Measurements from ENCODE around the gene GCH1.

Gene GCH1

DNA sequence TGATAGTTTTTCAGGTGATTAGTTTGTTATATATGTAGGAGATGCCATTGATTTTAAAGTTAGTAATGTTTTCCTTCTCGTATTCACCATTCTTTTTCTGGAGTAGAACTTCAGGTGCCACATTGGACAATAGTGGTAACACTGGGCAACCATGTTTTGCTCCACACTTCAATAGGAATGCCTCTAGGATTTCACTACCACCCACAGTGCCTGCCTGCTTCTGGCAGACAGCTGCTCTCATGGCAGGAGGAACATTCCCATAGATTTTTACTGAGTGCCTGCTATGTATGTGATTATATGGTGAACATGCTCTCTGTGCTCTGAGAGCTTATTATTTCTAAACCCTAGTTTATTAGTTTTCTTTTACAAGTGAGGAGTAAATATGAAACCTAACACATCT is 53.7 kb downstream of the GCH1 start:
- no peak for DNase-seq
- Histone ChIP-seq H3K4me1 (ENCODE audit: control insufficient read depth, insufficient read depth, low read length, poor library complexity, severe bottlenecking) (no peaks in the 10 kb centered on the region), H3K27ac (ENCODE audit: insufficient read depth, low read length, poor library complexity, severe bottlenecking) (no peak overlapping the region), H3K36me3 (ENCODE audit: control insufficient read depth, insufficient read depth, low read length) (peaks cover 10% of the 10 kb centered on the region), H3K9me3 (ENCODE audit: control insufficient read depth, low read length) (no peaks in the 10 kb centered on the region), H3K4me3 (ENCODE audit: insufficient read depth, low read depth, low read length, poor library complexity, severe bottlenecking) (no peak overlapping the region), H3K27me3 (replicated peaks; ENCODE audit: control insufficient read depth, insufficient read depth, low read length, poor library complexity, severe bottlenecking) (no peaks in the 10 kb centered on the region)

GRCh38 chr14:54845641-54846040 is 57.0 kb downstream of the GCH1 start:
- DNase-seq, result no peak
- H3K4me3 ChIP-seq (ENCODE audit: insufficient read depth, low read depth, low read length, poor library complexity, severe bottlenecking), result no peak overlapping the region
- no peak overlapping the region for H3K27ac ChIP-seq (ENCODE audit: insufficient read depth, low read length, poor library complexity, severe bottlenecking)
- no peaks in the 10 kb centered on the region for H3K4me1 ChIP-seq (ENCODE audit: control insufficient read depth, insufficient read depth, low read length, poor library complexity, severe bottlenecking)
- no peaks in the 10 kb centered on the region for H3K9me3 ChIP-seq (ENCODE audit: control insufficient read depth, low read length)
- no peaks in the 10 kb centered on the region for H3K27me3 ChIP-seq (replicated peaks; ENCODE audit: control insufficient read depth, insufficient read depth, low read length, poor library complexity, severe bottlenecking)
- H3K36me3 ChIP-seq (ENCODE audit: control insufficient read depth, insufficient read depth, low read length), result peaks cover 30% of the 10 kb centered on the region

DNA sequence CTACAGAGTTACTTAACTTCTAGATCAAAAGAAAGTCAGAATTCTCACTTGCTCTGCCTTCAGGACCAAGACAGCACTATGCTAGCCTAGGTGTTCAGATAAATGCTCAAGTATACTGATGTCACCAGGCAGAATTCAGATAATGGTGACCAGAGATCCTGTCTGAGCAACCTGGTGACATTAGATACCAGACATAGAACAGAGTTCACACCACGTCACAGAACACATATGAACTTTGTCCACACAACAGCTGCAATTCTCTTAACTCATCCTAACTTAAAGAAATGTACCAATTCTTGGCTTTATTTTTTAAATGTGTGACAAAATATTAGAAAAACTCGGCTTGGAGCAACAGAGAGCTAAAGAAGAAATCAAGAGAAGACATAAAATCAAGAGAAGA is 58.1 kb downstream of the GCH1 start:
- Histone ChIP-seq H3K4me1 (ENCODE audit: control insufficient read depth, insufficient read depth, low read length, poor library complexity, severe bottlenecking) (no peaks in the 10 kb centered on the region), H3K9me3 (ENCODE audit: control insufficient read depth, low read length) (no peaks in the 10 kb centered on the region), H3K27me3 (replicated peaks; ENCODE audit: control insufficient read depth, insufficient read depth, low read length, poor library complexity, severe bottlenecking) (no peaks in the 10 kb centered on the region), H3K4me3 (ENCODE audit: insufficient read depth, low read depth, low read length, poor library complexity, severe bottlenecking) (no peak overlapping the region), H3K27ac (ENCODE audit: insufficient read depth, low read length, poor library complexity, severe bottlenecking) (no peak overlapping the region), H3K36me3 (ENCODE audit: control insufficient read depth, insufficient read depth, low read length) (peaks cover 30% of the 10 kb centered on the region)
- DNase-seq, result no peak

DNA sequence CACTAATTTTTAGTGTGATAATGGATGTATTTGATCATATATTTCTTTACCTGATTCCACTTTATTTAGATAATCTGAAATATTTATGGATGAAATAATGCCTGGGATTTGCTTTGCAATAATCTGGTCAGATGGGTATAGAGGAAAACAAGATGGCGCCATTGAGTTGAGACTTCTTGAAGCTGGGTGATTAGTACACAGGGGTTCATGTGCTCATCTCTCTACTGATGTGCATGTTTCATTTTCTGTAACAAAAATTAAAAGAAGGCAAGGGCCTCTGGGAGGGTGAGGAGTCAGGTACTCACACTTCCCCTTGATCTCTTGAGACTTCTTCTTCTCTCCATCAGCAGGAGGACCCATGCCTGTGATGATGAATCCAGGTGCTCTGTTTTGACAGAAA is 61.8 kb downstream of the GCH1 start:
- Histone ChIP-seq H3K4me1 (ENCODE audit: control insufficient read depth, insufficient read depth, low read length, poor library complexity, severe bottlenecking) (no peaks in the 10 kb centered on the region), H3K27ac (ENCODE audit: insufficient read depth, low read length, poor library complexity, severe bottlenecking) (no peak overlapping the region), H3K27me3 (replicated peaks; ENCODE audit: control insufficient read depth, insufficient read depth, low read length, poor library complexity, severe bottlenecking) (no peaks in the 10 kb centered on the region), H3K4me3 (ENCODE audit: insufficient read depth, low read depth, low read length, poor library complexity, severe bottlenecking) (no peak overlapping the region), H3K9me3 (ENCODE audit: control insufficient read depth, low read length) (no peaks in the 10 kb centered on the region), H3K36me3 (ENCODE audit: control insufficient read depth, insufficient read depth, low read length) (peaks cover 29% of the 10 kb centered on the region)
- no peak for DNase-seq

DNA sequence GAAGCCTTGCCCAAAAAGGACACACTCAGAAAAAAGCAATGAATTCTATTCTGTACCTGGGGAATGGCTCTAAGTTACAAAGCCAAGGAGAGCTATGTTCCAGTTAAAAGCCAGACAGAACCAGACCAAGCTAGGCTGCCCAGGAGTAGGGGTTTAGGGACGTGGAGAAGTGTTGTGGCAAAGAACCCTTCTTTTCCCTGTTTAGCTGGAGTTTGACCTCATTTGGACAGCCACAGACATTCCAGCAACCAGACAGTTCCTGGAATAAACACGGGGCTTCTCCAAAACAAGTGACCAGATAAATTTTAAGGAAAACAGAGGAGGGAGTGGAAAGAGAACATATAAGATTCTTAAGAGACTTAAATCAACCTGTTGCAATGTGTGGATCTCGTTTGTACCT is 62.3 kb downstream of the GCH1 start:
- Histone ChIP-seq H3K27ac (ENCODE audit: insufficient read depth, low read length, poor library complexity, severe bottlenecking) (no peak overlapping the region), H3K4me3 (ENCODE audit: insufficient read depth, low read depth, low read length, poor library complexity, severe bottlenecking) (no peak overlapping the region), H3K36me3 (ENCODE audit: control insufficient read depth, insufficient read depth, low read length) (peaks cover 24% of the 10 kb centered on the region), H3K9me3 (ENCODE audit: control insufficient read depth, low read length) (no peaks in the 10 kb centered on the region), H3K27me3 (replicated peaks; ENCODE audit: control insufficient read depth, insufficient read depth, low read length, poor library complexity, severe bottlenecking) (no peaks in the 10 kb centered on the region), H3K4me1 (ENCODE audit: control insufficient read depth, insufficient read depth, low read length, poor library complexity, severe bottlenecking) (no peaks in the 10 kb centered on the region)
- no peak for DNase-seq

DNA sequence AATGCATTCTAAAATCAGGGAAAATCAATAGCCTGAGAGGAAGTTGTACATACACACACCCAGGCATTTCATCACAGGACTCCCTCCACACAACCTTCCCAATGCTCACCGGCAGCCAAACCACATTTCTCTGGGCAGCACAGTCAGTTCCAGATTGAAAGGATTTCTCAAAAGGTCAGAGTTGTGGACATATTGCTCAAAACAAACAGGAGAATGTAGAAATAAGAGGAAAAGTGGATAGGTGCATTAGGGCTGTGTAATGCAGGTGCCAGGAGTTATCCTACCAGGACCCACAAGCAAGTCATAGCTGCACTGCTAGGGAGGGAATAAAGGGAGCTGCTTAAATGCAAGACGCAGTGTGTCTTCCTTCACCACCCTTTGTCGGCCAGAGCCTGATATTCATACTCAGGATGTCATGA is 62.9 kb downstream of the GCH1 start:
- H3K27me3 ChIP-seq (replicated peaks; ENCODE audit: control insufficient read depth, insufficient read depth, low read length, poor library complexity, severe bottlenecking), result no peaks in the 10 kb centered on the region
- no peak for DNase-seq
- no peaks in the 10 kb centered on the region for H3K9me3 ChIP-seq (ENCODE audit: control insufficient read depth, low read length)
- no peaks in the 10 kb centered on the region for H3K4me1 ChIP-seq (ENCODE audit: control insufficient read depth, insufficient read depth, low read length, poor library complexity, severe bottlenecking)
- no peak overlapping the region for H3K27ac ChIP-seq (ENCODE audit: insufficient read depth, low read length, poor library complexity, severe bottlenecking)
- H3K36me3 ChIP-seq (ENCODE audit: control insufficient read depth, insufficient read depth, low read length), result peaks cover 20% of the 10 kb centered on the region
- no peak overlapping the region for H3K4me3 ChIP-seq (ENCODE audit: insufficient read depth, low read depth, low read length, poor library complexity, severe bottlenecking)

GRCh38 chr14:54838931-54839512 is 63.6 kb downstream of the GCH1 start:
- H3K4me3 ChIP-seq (ENCODE audit: insufficient read depth, low read depth, low read length, poor library complexity, severe bottlenecking), result no peak overlapping the region
- H3K9me3 ChIP-seq (ENCODE audit: control insufficient read depth, low read length), result no peaks in the 10 kb centered on the region
- no peaks in the 10 kb centered on the region for H3K27me3 ChIP-seq (replicated peaks; ENCODE audit: control insufficient read depth, insufficient read depth, low read length, poor library complexity, severe bottlenecking)
- DNase-seq, result no peak
- H3K36me3 ChIP-seq (ENCODE audit: control insufficient read depth, insufficient read depth, low read length), result peaks cover 20% of the 10 kb centered on the region
- no peak overlapping the region for H3K27ac ChIP-seq (ENCODE audit: insufficient read depth, low read length, poor library complexity, severe bottlenecking)
- H3K4me1 ChIP-seq (ENCODE audit: control insufficient read depth, insufficient read depth, low read length, poor library complexity, severe bottlenecking), result no peaks in the 10 kb centered on the region

DNA sequence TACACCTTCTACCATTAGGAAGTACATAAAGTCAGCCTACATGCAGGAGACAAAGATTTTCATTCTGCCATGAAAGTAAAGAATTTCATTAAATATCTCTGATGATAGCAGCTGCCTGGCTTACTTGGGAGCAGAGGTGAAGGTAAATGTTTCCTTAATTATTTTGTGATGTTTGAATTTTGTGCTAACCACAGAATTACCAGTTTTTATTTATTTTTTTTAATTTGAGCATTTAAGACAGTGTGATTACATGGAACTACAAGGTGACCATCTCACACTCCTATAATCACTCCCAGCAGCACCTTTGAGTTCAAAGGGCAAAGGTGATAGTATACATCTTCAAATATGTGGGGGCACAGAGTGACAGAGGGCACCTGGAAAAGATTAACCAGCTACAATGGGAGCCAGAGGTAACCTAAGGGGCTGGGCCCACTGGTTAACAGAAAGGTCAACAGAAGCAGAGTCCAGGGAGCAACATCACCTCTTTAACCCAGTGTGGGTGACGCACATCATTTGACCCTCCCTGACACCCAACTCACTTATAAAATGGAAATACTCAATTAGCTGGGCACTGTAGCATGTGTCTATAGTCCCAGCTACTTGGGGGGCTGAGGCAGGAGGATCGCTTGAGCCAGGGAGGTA is 65.0 kb downstream of the GCH1 start:
- peaks cover 14% of the 10 kb centered on the region for H3K36me3 ChIP-seq (ENCODE audit: control insufficient read depth, insufficient read depth, low read length)
- H3K9me3 ChIP-seq (ENCODE audit: control insufficient read depth, low read length), result no peaks in the 10 kb centered on the region
- DNase-seq, result no peak
- H3K27ac ChIP-seq (ENCODE audit: insufficient read depth, low read length, poor library complexity, severe bottlenecking), result no peak overlapping the region
- H3K4me1 ChIP-seq (ENCODE audit: control insufficient read depth, insufficient read depth, low read length, poor library complexity, severe bottlenecking), result no peaks in the 10 kb centered on the region
- H3K27me3 ChIP-seq (replicated peaks; ENCODE audit: control insufficient read depth, insufficient read depth, low read length, poor library complexity, severe bottlenecking), result no peaks in the 10 kb centered on the region
- H3K4me3 ChIP-seq (ENCODE audit: insufficient read depth, low read depth, low read length, poor library complexity, severe bottlenecking), result no peak overlapping the region

DNA sequence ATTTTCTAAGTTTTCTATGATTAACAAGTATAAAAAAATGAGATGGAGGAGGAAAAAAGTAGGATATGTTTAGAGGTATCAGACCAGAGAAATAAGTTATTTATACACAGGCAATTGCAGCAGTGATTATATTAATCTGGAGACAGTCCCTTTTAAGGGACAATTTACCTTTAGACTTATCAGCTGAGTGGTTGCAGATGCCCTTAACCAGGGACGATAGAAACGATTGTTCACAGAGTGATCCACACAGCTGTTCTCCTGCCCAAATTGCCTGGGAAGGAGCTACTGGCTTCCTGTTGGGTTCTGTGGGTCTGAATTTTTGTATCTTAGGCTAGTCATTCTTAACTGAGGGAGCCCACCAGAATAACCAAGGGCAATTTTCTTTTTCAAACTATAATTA is 66.4 kb downstream of the GCH1 start:
- no peak overlapping the region for H3K4me3 ChIP-seq (ENCODE audit: insufficient read depth, low read depth, low read length, poor library complexity, severe bottlenecking)
- no peaks in the 10 kb centered on the region for H3K4me1 ChIP-seq (ENCODE audit: control insufficient read depth, insufficient read depth, low read length, poor library complexity, severe bottlenecking)
- no peaks in the 10 kb centered on the region for H3K9me3 ChIP-seq (ENCODE audit: control insufficient read depth, low read length)
- H3K27me3 ChIP-seq (replicated peaks; ENCODE audit: control insufficient read depth, insufficient read depth, low read length, poor library complexity, severe bottlenecking), result no peaks in the 10 kb centered on the region
- no peak for DNase-seq
- H3K36me3 ChIP-seq (ENCODE audit: control insufficient read depth, insufficient read depth, low read length), result peaks cover 6% of the 10 kb centered on the region
- no peak overlapping the region for H3K27ac ChIP-seq (ENCODE audit: insufficient read depth, low read length, poor library complexity, severe bottlenecking)

DNA sequence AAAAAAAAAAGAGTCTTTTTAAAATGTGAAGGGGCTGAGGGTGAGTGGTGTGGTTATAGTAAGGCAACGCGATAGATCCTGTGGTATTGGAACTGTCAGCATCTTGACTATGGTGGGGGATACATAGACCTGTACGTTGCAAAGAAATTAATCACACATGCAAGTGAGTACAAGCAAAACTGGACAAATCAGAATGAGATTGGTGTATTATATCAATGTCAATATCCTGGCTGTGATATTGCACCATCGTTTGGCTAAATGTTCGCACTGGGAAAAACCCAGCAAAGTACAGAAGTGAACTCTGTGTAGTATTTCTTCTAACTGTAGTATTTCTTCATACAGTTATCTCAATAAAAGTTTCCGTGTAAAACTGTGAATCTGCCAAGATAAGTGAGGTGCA is 67.9 kb downstream of the GCH1 start:
- no peak for DNase-seq
- no peaks in the 10 kb centered on the region for H3K27me3 ChIP-seq (replicated peaks; ENCODE audit: control insufficient read depth, insufficient read depth, low read length, poor library complexity, severe bottlenecking)
- H3K4me3 ChIP-seq (ENCODE audit: insufficient read depth, low read depth, low read length, poor library complexity, severe bottlenecking), result no peak overlapping the region
- H3K9me3 ChIP-seq (ENCODE audit: control insufficient read depth, low read length), result no peaks in the 10 kb centered on the region
- no peaks in the 10 kb centered on the region for H3K36me3 ChIP-seq (ENCODE audit: control insufficient read depth, insufficient read depth, low read length)
- H3K27ac ChIP-seq (ENCODE audit: insufficient read depth, low read length, poor library complexity, severe bottlenecking), result no peak overlapping the region
- no peaks in the 10 kb centered on the region for H3K4me1 ChIP-seq (ENCODE audit: control insufficient read depth, insufficient read depth, low read length, poor library complexity, severe bottlenecking)
